ENCODE results near the gene LIX1L. TPM values are rescaled to one million over a fixed set of nuclear protein-coding genes. Genes with fewer than 3 reads are reported as not detected.
"Not testable (repeated sequence)": the region's sequence is repeated elsewhere in the genome, so short reads cannot be mapped to it uniquely, and the experiment has no call there.

The LIX1L gene
- total and polyA plus RNA-seq, 7 donors, result 1.4 to 42.5 (median 26.9) TPM

- Histone ChIP-seq H3K4me1 (peaks cover 0 to 4% (median 1%) of the 10 kb centered on the region in 4 donors), H3K36me3 (peaks cover 0 to 72% (median 15%) of the 10 kb centered on the region in 4 donors), H3K27me3 (no peaks in the 10 kb centered on the region), H3K27ac (no peak overlapping the region), H3K4me3 (no peak overlapping the region), H3K9me3 (no peaks in the 10 kb centered on the region)
- 92 to 93% methylated on average over 4 of the region's 4 CpGs for WGBS, 2 donors
- intact Hi-C loops (cut with DNase I), result no loop called here
- no peak for DNase-seq
- TF ChIP-seq POLR2A (IDR thresholded peaks at IDR 0.05), result no peak
- TF ChIP-seq CTCF (IDR thresholded peaks at IDR 0.05), result no peak
- no peak for TF ChIP-seq EP300 (IDR thresholded peaks at IDR 0.05)
- TF ChIP-seq POLR2AphosphoS5 (IDR thresholded peaks at IDR 0.05), result no peak
Measured at GRCh38 chr1:145942405-145942804, 15.4 kb downstream of the LIX1L start.

DNA sequence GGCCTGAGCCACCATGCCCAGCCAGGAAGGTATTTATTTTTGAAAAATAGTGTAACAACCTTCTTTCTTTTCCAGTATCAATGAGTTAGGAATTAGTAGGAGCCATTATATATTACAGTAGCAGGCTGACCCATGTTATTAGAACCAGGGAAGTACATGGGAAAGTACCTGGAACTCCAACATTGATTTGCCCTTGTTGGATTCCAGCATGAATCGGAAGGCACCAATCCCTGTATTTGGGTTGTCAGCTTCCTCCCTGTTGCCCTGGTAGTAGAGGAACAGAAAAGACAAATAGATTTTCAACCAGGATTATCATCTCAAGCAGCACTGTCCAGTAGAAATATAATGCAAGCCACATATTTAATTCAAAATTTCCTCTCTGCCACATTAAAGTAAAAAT, 20.4 kb downstream of the LIX1L start:
- WGBS, 2 donors, result 92 to 97% methylated on average over 1 of the region's 1 CpG
- no peak overlapping the region for H3K27ac ChIP-seq
- intact Hi-C loops (cut with DNase I), result no loop called here

GRCh38 chr1:145936247-145936646, 21.6 kb downstream of the LIX1L start:
- WGBS, 2 donors, result 91 to 94% methylated on average over 8 of the region's 8 CpGs
- Histone ChIP-seq H3K27ac (no peak overlapping the region), H3K4me3 (no peak overlapping the region), H3K27me3 (no peaks in the 10 kb centered on the region), H3K36me3 (peaks cover 13 to 84% (median 18%) of the 10 kb centered on the region in 4 donors), H3K4me1 (no peaks in the 10 kb centered on the region), H3K9me3 (no peaks in the 10 kb centered on the region)
- no peak for DNase-seq
- TF ChIP-seq POLR2A (IDR thresholded peaks at IDR 0.05), result no peak
- intact Hi-C loops (cut with DNase I), result no loop called here

More for the DNA sequence above, 20.4 kb downstream of the LIX1L start:
- Histone ChIP-seq H3K4me3 (no peak overlapping the region), H3K36me3 (peaks cover 13 to 86% (median 21%) of the 10 kb centered on the region in 4 donors), H3K27me3 (no peaks in the 10 kb centered on the region), H3K4me1 (no peaks in the 10 kb centered on the region), H3K9me3 (no peaks in the 10 kb centered on the region)
- TF ChIP-seq POLR2A (IDR thresholded peaks at IDR 0.05), result no peak
- no peak for TF ChIP-seq CTCF (IDR thresholded peaks at IDR 0.05)
- TF ChIP-seq POLR2AphosphoS5 (IDR thresholded peaks at IDR 0.05), result no peak
- no peak for TF ChIP-seq EP300 (IDR thresholded peaks at IDR 0.05)
- DNase-seq, result no peak

GRCh38 chr1:145935708-145936107, 22.1 kb downstream of the LIX1L start:
- no peak for TF ChIP-seq POLR2AphosphoS5 (IDR thresholded peaks at IDR 0.05)
- TF ChIP-seq EP300 (IDR thresholded peaks at IDR 0.05), result no peak
- no peak for TF ChIP-seq CTCF (IDR thresholded peaks at IDR 0.05)
- TF ChIP-seq POLR2A (IDR thresholded peaks at IDR 0.05), result no peak
- Histone ChIP-seq H3K9me3 (no peaks in the 10 kb centered on the region), H3K36me3 (peaks cover 13 to 86% (median 18%) of the 10 kb centered on the region in 4 donors), H3K4me1 (no peaks in the 10 kb centered on the region), H3K27me3 (no peaks in the 10 kb centered on the region), H3K4me3 (no peak overlapping the region), H3K27ac (no peak overlapping the region)
- no peak for DNase-seq
- intact Hi-C loops (cut with DNase I), result loop anchor here (2.0 kb wide), 1 partner anchor 15 kb away; no protein-coding TSS in a partner anchor

GRCh38 chr1:145932522-145933009, 25.3 kb downstream of the LIX1L start:
- H3K36me3 ChIP-seq, result peaks cover 11 to 65% (median 17%) of the 10 kb centered on the region in 4 donors
- H3K27ac ChIP-seq; H3K27me3 ChIP-seq; intact Hi-C loops (cut with DNase I); H3K9me3 ChIP-seq; H3K4me1 ChIP-seq; DNase-seq; H3K4me3 ChIP-seq: not testable (repeated sequence)
- 30 to 67% methylated on average over 9 of the region's 9 CpGs for WGBS, 2 donors
